Tibial nerve (tissue), 4 donors: ENCODE data around the gene BNIP5.

Source experiments
- CTCF ChIP-seq, 5 experiments: fragments of 200-600 bp in 3 of 5; fragments of 450-650 bp in 2 of 5; sonication (generic) in 3 of 5; IDR thresholded peaks; one replicate each; pipeline ENCODE4 v1.5.1; 2016 to 2019; ENCODE audit warnings: antibody characterized with exemption in 5 of 5, mild to moderate bottlenecking in 3 of 5, moderate library complexity in 2 of 5
- EP300 ChIP-seq, 2 donors: sonication (generic); formaldehyde crosslinking; IDR thresholded peaks; one replicate each; pipeline ENCODE4 v1.6.1; 2017; ENCODE audit warnings: antibody characterized with exemption in 2 of 2, mild to moderate bottlenecking in 1 of 2

GRCh38 chr6:36268478-36269275 lies 68.0 kb downstream of the BNIP5 start:
- TF ChIP-seq CTCF (IDR thresholded peaks at IDR 0.05) = no peak
- no peak for TF ChIP-seq EP300 (IDR thresholded peaks at IDR 0.05)
